H1 (cell line): ENCODE data around the gene EEPD1. TPM values are rescaled to one million over a fixed set of nuclear protein-coding genes. Genes with fewer than 3 reads are reported as not detected.
"Not testable (repeated sequence)": the region's sequence is repeated elsewhere in the genome, so short reads cannot be mapped to it uniquely, and the experiment has no call there.

Experiments
- CTCF ChIA-PET: fragments of 300-600 bp; sonication (Branson Sonifier 250); formaldehyde crosslinking; loops from one replicate; lab custom pipeline; 2021; ENCODE audit not compliant: partially characterized antibody; lab: Charles Lee
- POLR2A ChIA-PET: fragments of 300-600 bp; sonication (Branson Sonifier 250); formaldehyde crosslinking; loops from one replicate; lab custom pipeline; 2021; ENCODE audit warnings: inconsistent platforms; ENCODE audit not compliant: partially characterized antibody; lab: Charles Lee
- DNase-seq, 2 experiments: peaks; one replicate each; pipeline versions ENCODE4 v3.0.0 to v3.0.0-alpha.2; 2010 to 2022; ENCODE audit warnings: low spot score in 2 of 2, low read depth in 1 of 2, mixed read lengths in 1 of 2
- FAIRE-seq: peaks from 2 replicates; lab custom pipeline; 2011; peaks lifted over from hg19 to GRCh38; lab: Jason Lieb, UNC
- H2AFZ ChIP-seq: 2 replicates; pipeline ENCODE4 v1.8.1; 2012; ENCODE audit warnings: low read length, inconsistent platforms
- H2AK5ac ChIP-seq: 2 replicates; pipeline ENCODE4 v1.6.1; 2013; ENCODE audit warnings: low read depth, low read length
- H2BK120ac ChIP-seq: replicated peaks from 2 replicates; pipeline ENCODE3; 2013; ENCODE audit warnings: low read depth, low read length, inconsistent platforms
- H2BK12ac ChIP-seq: 2 replicates; pipeline ENCODE4 v1.6.1; 2013; ENCODE audit warnings: low read depth, low read length
- H2BK15ac ChIP-seq: 2 replicates; pipeline ENCODE4 v1.6.1; 2013; ENCODE audit warnings: low read length
- H2BK20ac ChIP-seq: 2 replicates; pipeline ENCODE4 v1.6.1; 2013; ENCODE audit warnings: low read length
- H2BK5ac ChIP-seq: 2 replicates; pipeline ENCODE4 v1.6.1; 2013; ENCODE audit warnings: low read depth, low read length
- H3K14ac ChIP-seq: 2 replicates; pipeline ENCODE4 v1.6.1; 2013; ENCODE audit warnings: inconsistent platforms; ENCODE audit not compliant: insufficient read length
- H3K18ac ChIP-seq: 2 replicates; pipeline ENCODE4 v1.6.1; 2013; ENCODE audit warnings: low read length; ENCODE audit errors: extremely low read depth
- H3K23ac ChIP-seq: 2 replicates; pipeline ENCODE4 v1.6.1; 2013; ENCODE audit warnings: inconsistent platforms; ENCODE audit not compliant: insufficient read length
- H3K23me2 ChIP-seq: 2 replicates; pipeline ENCODE4 v1.6.1; 2013; ENCODE audit warnings: low read depth, low read length
- H3K27ac ChIP-seq: 2 replicates; pipeline ENCODE4 v1.6.1; 2011; ENCODE audit warnings: low read depth, low read length, inconsistent platforms
- H3K27me3 ChIP-seq, 4 experiments: replicated peaks in 1 of 4; 1 replicate in 1 of 4; 2 replicates in 3 of 4; pipeline versions ENCODE4 v1.6.1 to v1.8.1; 2011 to 2013; ENCODE audit warnings: low read length in 3 of 4, mild to moderate bottlenecking in 3 of 4, inconsistent platforms in 2 of 4, mixed read lengths in 2 of 4, moderate library complexity in 1 of 4; ENCODE audit not compliant: control insufficient read depth in 3 of 4, insufficient read depth in 3 of 4; ENCODE audit errors: extremely low read depth in 1 of 4
- H3K36me3 ChIP-seq, 4 experiments: 2 replicates each; pipeline versions ENCODE4 v1.6.1 to v1.8.1; 2011 to 2013; ENCODE audit warnings: mild to moderate bottlenecking in 4 of 4, low read length in 3 of 4, moderate library complexity in 2 of 4, control low read depth in 1 of 4, inconsistent platforms in 1 of 4; ENCODE audit not compliant: insufficient read depth in 4 of 4, control insufficient read depth in 2 of 4
- H3K4ac ChIP-seq: replicated peaks from 2 replicates; pipeline ENCODE3; 2013; ENCODE audit warnings: low read length, low read depth, mixed read lengths, inconsistent platforms; ENCODE audit not compliant: insufficient read length
- H3K4me1 ChIP-seq, 4 experiments: replicated peaks in 1 of 4; 1 replicate in 1 of 4; 2 replicates in 3 of 4; pipeline versions ENCODE4 v1.6.1 to v1.8.1; 2011 to 2013; ENCODE audit warnings: low read length in 3 of 4, inconsistent platforms in 2 of 4, mixed read lengths in 1 of 4; ENCODE audit not compliant: insufficient read depth in 4 of 4, control insufficient read depth in 3 of 4
- H3K4me2 ChIP-seq, 2 experiments: 2 replicates each; pipeline versions ENCODE4 v1.6.1 to v1.8.1; 2011 to 2013; ENCODE audit warnings: low read depth in 2 of 2, low read length in 2 of 2, control low read depth in 1 of 2, inconsistent platforms in 1 of 2, mild to moderate bottlenecking in 1 of 2; ENCODE audit not compliant: insufficient read depth in 1 of 2
- H3K4me3 ChIP-seq, 4 experiments: fragments of 200-600, 300-600 bp in 1 of 4; sonication (generic), shearing (Covaris generic), sonication (Bioruptor Twin) in 1 of 4; 2 replicates each; pipeline versions ENCODE4 v1.5.1 to v1.8.1; 2011 to 2016; ENCODE audit warnings: low read length in 4 of 4, low read depth in 3 of 4, control low read depth in 2 of 4, inconsistent platforms in 2 of 4, mild to moderate bottlenecking in 2 of 4, mixed read lengths in 1 of 4, moderate library complexity in 1 of 4; ENCODE audit not compliant: insufficient read depth in 2 of 4; ENCODE audit errors: extremely low read depth in 1 of 4
- H3K56ac ChIP-seq: replicated peaks from 2 replicates; pipeline ENCODE3; 2013; ENCODE audit warnings: low read depth, mild to moderate bottlenecking, mixed read lengths, low read length, inconsistent platforms; ENCODE audit not compliant: insufficient read length
- H3K79me1 ChIP-seq: 2 replicates; pipeline ENCODE4 v1.6.1; 2013; ENCODE audit warnings: low read depth, low read length, control low read depth
- H3K79me2 ChIP-seq, 2 experiments: 2 replicates each; pipeline versions ENCODE4 v1.6.1 to v1.8.1; 2012 to 2013; ENCODE audit warnings: low read length in 2 of 2, mild to moderate bottlenecking in 2 of 2, inconsistent platforms in 1 of 2; ENCODE audit not compliant: insufficient read depth in 2 of 2, control insufficient read depth in 1 of 2
- H3K9ac ChIP-seq, 4 experiments: replicated peaks in 1 of 4; 1 replicate in 1 of 4; 2 replicates in 3 of 4; pipeline versions ENCODE4 v1.6.1 to v1.8.1; 2011 to 2013; ENCODE audit warnings: low read depth in 3 of 4, low read length in 3 of 4, control low read depth in 2 of 4, mild to moderate bottlenecking in 2 of 4, moderate library complexity in 2 of 4, inconsistent platforms in 1 of 4; ENCODE audit errors: extremely low read depth in 1 of 4
- H3K9me3 ChIP-seq, 2 experiments: 2 replicates each; pipeline versions ENCODE4 v1.6.1 to v1.8.1; 2012 to 2013; ENCODE audit warnings: mild to moderate bottlenecking in 2 of 2, moderate library complexity in 2 of 2, control low read depth in 1 of 2, inconsistent platforms in 1 of 2, low read depth in 1 of 2, low read length in 1 of 2, mixed read lengths in 1 of 2; ENCODE audit not compliant: insufficient read depth in 2 of 2
- H4K20me1 ChIP-seq, 2 experiments: replicated peaks in 1 of 2; 2 replicates each; pipeline versions ENCODE3 to v1.8.1; 2011 to 2013; ENCODE audit warnings: inconsistent platforms in 2 of 2, low read length in 2 of 2, mild to moderate bottlenecking in 1 of 2; ENCODE audit not compliant: insufficient read depth in 2 of 2, control insufficient read depth in 1 of 2
- H4K5ac ChIP-seq: 2 replicates; pipeline ENCODE4 v1.6.1; 2013; ENCODE audit warnings: low read length, low read depth, mixed read lengths, inconsistent platforms; ENCODE audit not compliant: insufficient read length
- H4K8ac ChIP-seq: 2 replicates; pipeline ENCODE4 v1.8.0; 2013; ENCODE audit warnings: mild to moderate bottlenecking, moderate library complexity, low read length, inconsistent platforms; ENCODE audit not compliant: insufficient read depth; ENCODE audit errors: extremely low read depth
- H4K91ac ChIP-seq: replicated peaks from 2 replicates; pipeline ENCODE3; 2013; ENCODE audit warnings: low read length, mixed read lengths, inconsistent platforms; ENCODE audit not compliant: insufficient read length
- WGBS, 2 experiments: shearing (Covaris generic) in 1 of 2; methylation state at CpG; one replicate each; pipeline versions ENCODE4 v1.1.6 to v1.1.7; 2013 to 2015; ENCODE audit warnings: low lambda C conversion rate in 2 of 2, mixed read lengths in 2 of 2, inconsistent platforms in 1 of 2, low coverage in 1 of 2, missing lambda C conversion rate in 1 of 2; ENCODE audit not compliant: insufficient replicate concordance in 2 of 2, insufficient coverage in 1 of 2, insufficient read length in 1 of 2; ENCODE audit errors: extremely low coverage in 1 of 2, missing lambda C conversion rate in 1 of 2; 5-methylcytosine and 5-hydroxymethylcytosine counted together
- polyA plus RNA-seq, 7 experiments: library from polyadenylated mRNA; depleted of rRNA in 3 of 7; stranded (reverse) in 5 of 7; unstranded in 2 of 7; fragments of >200 nt in 5 of 7; fragments of 200-250 nt in 2 of 7; gene quantifications; 1 replicate in 5 of 7; 2 replicates in 1 of 7; 4 replicates in 1 of 7; pipeline versions ENCODE4 v1.2.1 to v1.2.3, GENCODE V29; 2011 to 2013; ENCODE audit warnings: missing spikeins in 2 of 7, mixed read lengths in 2 of 7
- total RNA-seq: library from RNA; stranded (reverse); fragmentation: NEBNext Ultra II Directional; extraction: Animal tissue kit (Norgen Biotek cat#: 25700); gene quantifications from 2 replicates; pipeline ENCODE4 v1.2.1, GENCODE V29; 2021

Gene EEPD1
- total and polyA plus RNA-seq, 2 of the 8 experiments (the other 6 are each of a cell fraction or from before 2014, with no cell fraction given) = 3.1 to 7.8 TPM

- H4K20me1 ChIP-seq, H3K4me1 ChIP-seq, H3K79me2 ChIP-seq, H3K36me3 ChIP-seq, POLR2A ChIA-PET, H3K9ac ChIP-seq, H3K4ac ChIP-seq, H3K14ac ChIP-seq, H3K18ac ChIP-seq, H3K23ac ChIP-seq, H2BK15ac ChIP-seq, DNase-seq, H2BK20ac ChIP-seq, H3K4me3 ChIP-seq, H3K27me3 ChIP-seq, FAIRE-seq, H3K27ac ChIP-seq, H2BK5ac ChIP-seq, H3K9me3 ChIP-seq, H2BK12ac ChIP-seq, H4K8ac ChIP-seq, H3K23me2 ChIP-seq, H3K4me2 ChIP-seq, H4K5ac ChIP-seq, H4K91ac ChIP-seq, H3K56ac ChIP-seq, H2AK5ac ChIP-seq, H2BK120ac ChIP-seq, H3K79me1 ChIP-seq, H2AFZ ChIP-seq: not testable (repeated sequence)
- CTCF ChIA-PET = interaction anchor here (0.9 to 1.0 kb wide), 2 partner anchors 47 to 49 kb away, joined by 3 to 4 read pairs; no protein-coding TSS in a partner anchor
- WGBS, 2 experiments = 85% methylated on average over 1 of the region's 1 CpG; no CpG with 5 or more reads in 1 of the 2 experiments
Measured at GRCh38 chr7:36244001-36244400, 90.9 kb downstream of the EEPD1 start.
